ENCODE data around the gene ZC3H12A. TPM values are rescaled to one million over a fixed set of nuclear protein-coding genes. Genes with fewer than 3 reads are reported as not detected.

The ZC3H12A gene
- total RNA-seq (2021): 6.7 and 6.8 TPM in 2 replicates
- long read RNA-seq, transcript ZC3H12A-201 (6 exons, 2,684 nt): major isoform, 7 of 23 reads
- long read RNA-seq, partial matches to known transcripts: 3 of 23 reads
- long read RNA-seq, other reads (novel, unspliced or antisense): 13 of 23 reads

DNA sequence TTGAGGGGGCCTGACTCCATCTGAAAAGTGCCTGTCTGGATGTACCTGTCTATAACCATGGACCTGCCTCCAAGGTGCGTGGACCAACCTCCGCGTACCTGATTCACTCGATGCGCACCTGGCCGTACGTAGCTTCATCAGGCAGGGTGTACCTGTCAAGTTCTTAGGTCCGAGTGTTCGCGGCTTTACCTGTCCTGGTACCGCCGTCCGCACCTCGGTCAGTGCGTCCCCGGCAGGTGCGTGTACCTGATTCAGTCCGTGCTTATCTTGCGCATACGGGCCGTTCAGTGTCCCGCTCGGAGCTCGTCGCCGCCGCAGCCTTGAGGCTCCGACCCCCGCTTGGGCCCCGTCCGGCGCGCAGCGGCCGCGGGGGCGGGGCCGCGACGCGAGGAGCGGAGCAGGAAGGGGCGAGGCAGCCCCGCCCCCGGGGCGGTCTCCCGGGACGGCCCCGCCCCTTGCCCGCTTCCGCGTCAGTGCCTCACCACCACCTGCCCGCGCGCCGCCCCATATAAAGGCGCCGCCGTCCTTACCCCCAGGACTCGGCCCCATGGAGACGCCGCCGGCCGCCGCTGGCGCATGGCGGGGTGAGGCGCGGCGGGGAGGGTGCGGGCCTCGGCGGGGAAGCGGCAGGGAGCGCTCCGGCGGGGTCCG is at the start of gene ZC3H12A:
TSS of gene ZC3H12A (plus strand) at position 535 of the 651 bp plus-strand sequence. CDS start 917 bp downstream, outside the sequence.
- Mint-ChIP-seq H3K9me3 (no peaks in the 10 kb centered on the region), H3K27ac (peak within 1 kb of the TSS in 1 of 3 experiments; percentile 62; a peak in 2 of 7 replicates), H3K4me1 (peaks cover 48 to 56% of the 10 kb centered on the region in 2 experiments), H3K36me3 (ENCODE audit: insufficient read depth in 1 of 3, low read depth in 3 of 3) (peaks cover 9 to 14% (median 12%) of the 10 kb centered on the region in 3 experiments; a peak in 5 of 7 replicates), H3K27me3 (ENCODE audit: low read depth) (peaks cover 18% of the 10 kb centered on the region), H3K4me3 (peak within 1 kb of the TSS; percentile 71 to 82)
- H3K56ac ChIP-seq (ENCODE audit: insufficient read length, low read depth, low read length): no peak within 1 kb of the TSS
- peak within 1 kb of the TSS; percentile 56 for H3K14ac ChIP-seq (ENCODE audit: insufficient read depth, low read length)
- peak within 1 kb of the TSS; percentile 98 for H3K4me2 ChIP-seq (ENCODE audit: insufficient read depth, insufficient read length, low read length)
- H4K5ac ChIP-seq (ENCODE audit: insufficient read length, low read depth, low read length): no peak within 1 kb of the TSS
- H2AK5ac ChIP-seq (ENCODE audit: insufficient read length, low read length): no peak within 1 kb of the TSS
- no peaks in the 10 kb centered on the region for H3K79me1 ChIP-seq (ENCODE audit: insufficient read depth, low read depth, low read length, poor library complexity, severe bottlenecking)
- no peak within 1 kb of the TSS for H2BK15ac ChIP-seq (ENCODE audit: low read depth, low read length)
- H3K23me2 ChIP-seq (ENCODE audit: insufficient read length, low read depth, low read length, poor library complexity, severe bottlenecking): peaks cover 13% of the 10 kb centered on the region
- H3K27ac ChIP-seq (ENCODE audit: insufficient read length, low read depth, low read length): no peak within 1 kb of the TSS
- peaks cover 4% of the 10 kb centered on the region; the same call in 1 of the 2 replicates for H3K27me3 ChIP-seq (ENCODE audit: insufficient read depth, low read length)
- H2BK12ac ChIP-seq (ENCODE audit: insufficient read length, low read depth, low read length): no peak within 1 kb of the TSS
- H3T11ph ChIP-seq (ENCODE audit: low read length): no peak within 1 kb of the TSS
- no peak within 1 kb of the TSS for H2BK120ac ChIP-seq (ENCODE audit: low read depth, low read length, poor library complexity, severe bottlenecking)
- H2BK5ac ChIP-seq (ENCODE audit: insufficient read length, low read length): no peak within 1 kb of the TSS
- H3K18ac ChIP-seq (ENCODE audit: insufficient read length, low read depth, low read length): peak within 1 kb of the TSS; percentile 69
- peaks cover 17% of the 10 kb centered on the region; the same call in 1 of the 2 replicates for H3K4me1 ChIP-seq (ENCODE audit: insufficient read depth, low read length)
- DNase-seq: peak; percentile 88
- no peak within 1 kb of the TSS for H3K4ac ChIP-seq (ENCODE audit: low read depth, low read length)
- TF ChIP-seq, protein P1, sequence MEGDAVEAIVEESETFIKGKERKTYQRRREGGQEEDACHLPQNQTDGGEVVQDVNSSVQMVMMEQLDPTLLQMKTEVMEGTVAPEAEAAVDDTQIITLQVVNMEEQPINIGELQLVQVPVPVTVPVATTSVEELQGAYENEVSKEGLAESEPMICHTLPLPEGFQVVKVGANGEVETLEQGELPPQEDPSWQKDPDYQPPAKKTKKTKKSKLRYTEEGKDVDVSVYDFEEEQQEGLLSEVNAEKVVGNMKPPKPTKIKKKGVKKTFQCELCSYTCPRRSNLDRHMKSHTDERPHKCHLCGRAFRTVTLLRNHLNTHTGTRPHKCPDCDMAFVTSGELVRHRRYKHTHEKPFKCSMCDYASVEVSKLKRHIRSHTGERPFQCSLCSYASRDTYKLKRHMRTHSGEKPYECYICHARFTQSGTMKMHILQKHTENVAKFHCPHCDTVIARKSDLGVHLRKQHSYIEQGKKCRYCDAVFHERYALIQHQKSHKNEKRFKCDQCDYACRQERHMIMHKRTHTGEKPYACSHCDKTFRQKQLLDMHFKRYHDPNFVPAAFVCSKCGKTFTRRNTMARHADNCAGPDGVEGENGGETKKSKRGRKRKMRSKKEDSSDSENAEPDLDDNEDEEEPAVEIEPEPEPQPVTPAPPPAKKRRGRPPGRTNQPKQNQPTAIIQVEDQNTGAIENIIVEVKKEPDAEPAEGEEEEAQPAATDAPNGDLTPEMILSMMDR (conservative IDR thresholded peaks at IDR 0.05): no peak
- peaks cover 3% of the 10 kb centered on the region; the same call in 1 of the 2 replicates for H3K79me2 ChIP-seq (ENCODE audit: insufficient read depth, low read length)
- no peak within 1 kb of the TSS for H2BK20ac ChIP-seq (ENCODE audit: low read depth, low read length, poor library complexity, severe bottlenecking)
- H2AFZ ChIP-seq (ENCODE audit: low read length): no peak within 1 kb of the TSS
- no peak within 1 kb of the TSS for H3K23ac ChIP-seq (ENCODE audit: insufficient read length, low read depth, low read length)
- no peaks in the 10 kb centered on the region for H4K20me1 ChIP-seq (ENCODE audit: control insufficient read depth, insufficient read depth, insufficient read length)
- no peaks in the 10 kb centered on the region for H3K9me3 ChIP-seq (ENCODE audit: control insufficient read depth, low read depth, low read length)
- H3K9ac ChIP-seq (ENCODE audit: extremely low read depth, insufficient read length, low read length): peak within 1 kb of the TSS; percentile 54
- WGBS (ENCODE audit: extremely low coverage, insufficient read length, low lambda C conversion rate): no CpG with 5 or more reads among the region's 78 CpGs
- no peak within 1 kb of the TSS for H4K8ac ChIP-seq (replicated peaks; ENCODE audit: insufficient read length, low read depth, low read length)
- no peak within 1 kb of the TSS for H4K91ac ChIP-seq (ENCODE audit: insufficient read length, low read depth, low read length)

All from H9 (cell line).